GM19455 (cell line): ENCODE measurements around the gene ZNF587.
"Not testable (repeated sequence)": the region's sequence is repeated elsewhere in the genome, so short reads cannot be mapped to it uniquely, and the experiment has no call there.

ENCODE experiments used
- ATAC-seq: cut with Tn5 transposase; IDR thresholded peaks from one replicate; pipeline ENCODE4 v1.9.1; 2021; ENCODE audit not compliant: unreplicated experiment

ZNF587 gene

DNA sequence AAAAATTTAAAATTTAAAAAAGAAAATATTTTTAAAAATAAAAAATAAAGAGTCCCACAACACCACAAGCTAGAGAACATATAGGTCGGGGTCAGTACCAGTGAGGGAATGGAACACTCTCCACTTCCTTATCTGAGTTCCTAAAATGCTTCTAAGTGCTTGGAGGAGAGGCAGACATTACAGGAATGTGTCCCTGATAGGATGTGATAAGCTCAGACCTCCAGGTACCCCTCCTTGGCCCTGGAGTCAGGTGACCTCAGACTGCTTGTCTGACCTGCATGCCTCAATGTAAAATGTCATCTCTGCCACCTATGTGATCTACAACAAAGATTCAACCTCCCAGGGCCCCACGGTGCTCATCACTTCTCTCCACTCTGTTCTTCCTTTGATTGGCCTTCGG lies 36.4 kb downstream of the ZNF587 start:
- ATAC-seq = no peak

- ATAC-seq = no peak
Measured at GRCh38 chr19:57887195-57887941, 37.7 kb downstream of the ZNF587 start.

GRCh38 chr19:57888107-57888559 lies 38.5 kb downstream of the ZNF587 start:
- ATAC-seq = no peak

DNA sequence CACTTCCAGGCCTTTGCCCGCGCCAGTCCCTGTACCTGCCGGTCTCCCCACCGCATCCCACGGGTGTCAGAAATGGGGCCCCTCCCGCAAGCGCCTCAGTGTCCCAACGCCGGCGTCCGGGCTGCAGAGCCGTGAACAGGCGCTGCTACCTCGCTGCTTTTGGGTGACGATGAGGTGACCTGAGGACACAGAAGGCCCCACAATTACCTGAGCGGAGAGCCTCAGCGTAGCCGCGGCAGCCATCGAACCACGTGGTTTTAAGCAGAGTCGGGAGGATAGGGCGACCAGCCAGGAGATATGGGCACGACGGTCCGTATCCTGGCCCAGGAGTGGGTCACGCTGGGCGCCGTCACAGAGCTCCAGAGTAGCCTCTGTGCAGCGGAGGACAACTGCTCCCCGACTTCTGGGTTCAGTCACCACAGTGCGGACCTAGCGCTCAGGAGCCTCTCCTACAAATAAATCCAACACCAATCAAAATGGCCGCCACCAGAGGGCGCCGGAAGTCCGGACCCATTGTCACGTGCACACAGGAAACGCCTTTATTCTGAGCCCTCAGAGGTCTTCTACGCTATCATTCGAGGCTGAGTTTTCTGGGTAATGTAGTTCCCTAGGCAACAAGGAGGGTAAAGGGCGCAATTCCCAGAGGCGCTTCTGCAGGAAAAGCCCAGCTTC lies 39.0 kb downstream of the ZNF587 start, which contains the start of gene ZNF814:
ZNF814 (minus strand) TSS at position 478 of the 672 bp plus-strand sequence; CDS start at position 243, 235 bp downstream.
- no peak for ATAC-seq

DNA sequence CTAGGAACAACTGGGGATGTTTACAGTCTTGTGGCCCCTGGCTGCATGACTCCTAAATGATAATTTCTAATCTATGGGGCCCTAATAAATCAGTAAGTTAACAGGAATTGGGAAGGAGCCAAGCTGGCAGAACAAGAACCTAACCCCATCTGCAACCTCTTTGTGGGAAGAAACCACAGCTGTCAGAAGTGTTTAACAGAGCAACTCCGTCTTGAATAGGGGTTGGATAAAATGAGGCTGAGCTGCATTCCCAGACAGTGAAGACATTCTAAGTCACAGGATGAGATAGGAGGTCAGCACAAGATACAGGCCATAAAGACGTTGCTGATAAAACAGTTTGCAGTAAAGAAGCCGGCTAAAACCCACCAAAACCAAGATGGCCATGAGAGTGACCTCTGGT lies 41.0 kb downstream of the ZNF587 start:
- ATAC-seq = not testable (repeated sequence)

DNA sequence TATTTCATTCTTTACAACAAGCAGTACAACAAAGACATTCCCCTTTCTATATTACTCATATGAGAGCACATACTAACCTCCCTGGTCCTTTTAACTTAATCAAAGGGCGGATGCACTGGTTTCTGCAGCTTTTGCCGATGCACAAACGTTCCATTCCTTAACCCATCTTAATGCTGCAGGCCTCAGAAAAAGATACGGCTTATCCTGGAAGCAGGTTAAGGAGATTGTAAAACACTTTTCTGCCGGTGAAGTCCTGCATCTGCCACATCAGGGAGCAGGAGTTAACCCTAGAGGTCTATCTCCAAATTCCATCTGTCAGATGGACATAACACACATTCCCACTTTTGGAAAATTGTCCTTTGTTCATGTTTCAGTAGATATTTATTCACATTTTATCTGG lies 50.7 kb downstream of the ZNF587 start:
- no peak for ATAC-seq

DNA sequence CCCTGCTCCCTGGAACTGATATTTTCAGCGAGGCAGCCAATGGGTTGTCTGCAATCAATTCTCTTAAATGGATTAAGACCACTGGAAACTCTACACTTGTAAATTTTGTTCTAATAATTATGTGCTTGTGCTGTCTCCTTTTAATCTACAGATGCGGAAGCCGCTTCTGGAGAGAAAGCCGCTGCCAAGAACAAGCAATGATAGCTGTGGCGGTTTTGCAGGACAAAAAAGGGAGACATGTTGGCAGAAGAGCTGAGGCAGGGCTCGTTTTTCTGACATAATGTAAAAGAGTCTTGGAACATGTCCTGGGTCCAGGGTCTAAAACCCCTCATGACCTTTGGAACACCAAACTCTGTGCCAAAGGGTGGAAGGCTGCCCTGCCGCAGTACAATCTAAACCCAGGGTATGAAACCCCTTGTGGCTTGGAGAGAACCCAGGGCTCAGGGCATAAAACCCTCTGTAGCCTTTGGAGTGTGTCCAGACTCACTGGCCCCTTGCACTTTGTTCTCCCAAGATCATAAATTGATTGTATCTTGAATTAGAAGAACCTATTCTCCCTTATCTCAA lies 54.0 kb downstream of the ZNF587 start:
- no peak for ATAC-seq

- ATAC-seq = no peak
Measured at GRCh38 chr19:57905258-57905657, 55.6 kb downstream of the ZNF587 start.

- ATAC-seq = no peak
Measured at GRCh38 chr19:57907394-57907793, 57.7 kb downstream of the ZNF587 start.

- no peak for ATAC-seq
Measured at GRCh38 chr19:57914531-57914930, 64.9 kb downstream of the ZNF587 start.
